ENCODE data around the gene SVOP.
"Not testable (repeated sequence)": the region's sequence is repeated elsewhere in the genome, so short reads cannot be mapped to it uniquely, and the experiment has no call there.

Gene SVOP

DNA sequence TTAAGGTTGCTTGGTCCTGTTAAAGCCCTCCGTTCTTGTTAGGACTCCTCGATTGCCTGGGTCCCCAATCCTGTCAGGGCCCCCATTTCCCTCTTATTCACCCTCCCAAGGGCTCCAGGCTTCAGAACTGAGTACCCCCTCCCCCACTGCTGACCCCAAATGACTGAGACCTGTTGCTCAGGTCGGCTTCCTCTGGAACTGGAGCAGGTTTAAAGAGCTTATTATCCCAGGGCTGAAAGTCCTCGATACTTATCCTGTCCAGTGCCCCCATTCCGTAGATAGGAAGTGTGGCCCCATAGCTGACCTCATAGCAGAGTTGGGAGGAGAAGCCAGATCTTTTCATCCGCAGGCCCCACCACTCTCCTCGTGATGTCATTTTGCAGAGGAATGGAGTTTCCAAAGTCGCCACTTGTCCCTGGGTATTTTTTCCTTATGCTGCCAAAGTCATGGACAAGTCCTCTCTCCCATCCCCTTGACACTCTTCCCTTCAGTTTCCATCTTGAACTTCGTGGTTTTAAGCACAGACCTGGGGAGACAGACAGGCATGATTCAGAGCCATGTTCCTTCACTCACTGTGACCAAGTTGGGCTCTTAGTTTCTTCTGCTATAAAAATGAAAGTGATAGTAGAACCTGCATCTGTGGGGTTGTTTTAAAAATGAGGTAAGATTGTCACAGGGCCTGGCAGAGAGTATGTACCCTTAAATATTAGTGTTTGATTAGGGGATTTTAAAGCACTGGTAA, 32.7 kb upstream of the SVOP start:
- Histone ChIP-seq H3K4me3 (ENCODE audit: low read depth in 1 of 2, low read length in 2 of 2) (peak overlapping the region; percentile 55 to 89; a peak in 3 of 4 replicates), H3K36me3 (ENCODE audit: insufficient read depth, low read length) (peaks cover 12% of the 10 kb centered on the region), H3K4me2 (ENCODE audit: insufficient read depth, low read length) (peak overlapping the region; percentile 87), H3K27ac (ENCODE audit: low read length) (peak overlapping the region; percentile 80), H3K9me3 (ENCODE audit: insufficient read depth, low read length, severe bottlenecking) (no peaks in the 10 kb centered on the region), H3K9ac (ENCODE audit: low read depth, low read length) (peak overlapping the region; percentile 83), H3K79me2 (ENCODE audit: insufficient read depth, low read length) (peaks cover 15% of the 10 kb centered on the region), H3K4me1 (ENCODE audit: insufficient read depth, low read length) (peaks cover 23% of the 10 kb centered on the region), H3K27me3 (ENCODE audit: insufficient read depth, low read length, poor library complexity) (no peaks in the 10 kb centered on the region), H2AFZ (ENCODE audit: low read depth, low read length) (peak overlapping the region; percentile 100), H4K20me1 (ENCODE audit: insufficient read depth, low read length) (no peaks in the 10 kb centered on the region)
- no peak for TF ChIP-seq EZH2 (IDR thresholded peaks at IDR 0.05; ENCODE audit: borderline replicate concordance, low read depth, low read length, severe bottlenecking)
- TF ChIP-seq CTCF (IDR thresholded peaks at IDR 0.05; ENCODE audit: borderline replicate concordance, extremely low read depth, low read length, poor library complexity, severe bottlenecking), result no peak
- DNase-seq, result peak; percentile 8
- peak; percentile 63 for ATAC-seq (ENCODE audit: insufficient read depth, low read depth)

- Histone ChIP-seq H4K20me1 (ENCODE audit: insufficient read depth, low read length) (no peaks in the 10 kb centered on the region), H3K9me3 (ENCODE audit: insufficient read depth, low read length, severe bottlenecking) (no peaks in the 10 kb centered on the region), H3K9ac (ENCODE audit: low read depth, low read length) (peak within 1 kb of the TSS; percentile 83), H3K27me3 (ENCODE audit: insufficient read depth, low read length, poor library complexity) (no peaks in the 10 kb centered on the region), H3K36me3 (ENCODE audit: insufficient read depth, low read length) (peaks cover 3% of the 10 kb centered on the region), H3K4me2 (ENCODE audit: insufficient read depth, low read length) (peak within 1 kb of the TSS; percentile 87), H3K4me3 (ENCODE audit: low read depth in 1 of 2, low read length in 2 of 2) (peak within 1 kb of the TSS; percentile 55 to 89), H3K27ac (ENCODE audit: low read length) (peak within 1 kb of the TSS; percentile 80), H3K4me1 (ENCODE audit: insufficient read depth, low read length) (peaks cover 23% of the 10 kb centered on the region), H3K79me2 (ENCODE audit: insufficient read depth, low read length) (peaks cover 15% of the 10 kb centered on the region), H2AFZ (ENCODE audit: low read depth, low read length) (peak within 1 kb of the TSS; percentile 100)
- ATAC-seq (ENCODE audit: insufficient read depth, low read depth) (peak; percentile 89), DNase-seq (peak; percentile 82)
- no peak for TF ChIP-seq EZH2 (IDR thresholded peaks at IDR 0.05; ENCODE audit: borderline replicate concordance, low read depth, low read length, severe bottlenecking)
- TF ChIP-seq CTCF (IDR thresholded peaks at IDR 0.05; ENCODE audit: borderline replicate concordance, extremely low read depth, low read length, poor library complexity, severe bottlenecking), result no peak
Measured at GRCh38 chr12:109052414-109053323, 31.8 kb upstream of the SVOP start, which contains the start of gene USP30. Gene USP30 (plus strand): TSS chr12:109052576. CDS start chr12:109052679, 103 bp downstream.

DNA sequence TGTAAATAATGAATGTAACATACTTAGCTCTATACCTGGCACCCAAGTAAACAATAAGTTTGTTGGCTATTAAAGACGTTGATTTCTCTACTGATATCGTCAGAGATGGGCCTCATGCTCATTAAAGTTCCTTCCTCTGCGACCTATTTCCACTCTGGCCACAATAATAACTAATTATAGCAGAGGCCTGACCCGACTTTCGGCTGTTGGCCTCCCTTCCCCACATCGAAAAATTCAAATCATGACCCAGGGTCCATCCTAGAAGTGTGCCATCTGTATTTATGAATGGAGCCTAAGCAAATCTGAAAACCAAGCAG, 31.2 kb upstream of the SVOP start:
- peak overlapping the region; percentile 87 for H3K4me2 ChIP-seq (ENCODE audit: insufficient read depth, low read length)
- H4K20me1 ChIP-seq (ENCODE audit: insufficient read depth, low read length), result no peaks in the 10 kb centered on the region
- DNase-seq, result no peak
- peak overlapping the region; percentile 100 for H2AFZ ChIP-seq (ENCODE audit: low read depth, low read length)
- H3K36me3 ChIP-seq (ENCODE audit: insufficient read depth, low read length), result no peaks in the 10 kb centered on the region; the same call in 1 of the 2 replicates
- peaks cover 23% of the 10 kb centered on the region for H3K4me1 ChIP-seq (ENCODE audit: insufficient read depth, low read length)
- H3K27me3 ChIP-seq (ENCODE audit: insufficient read depth, low read length, poor library complexity), result no peaks in the 10 kb centered on the region
- H3K9ac ChIP-seq (ENCODE audit: low read depth, low read length), result peak overlapping the region; percentile 83
- no peaks in the 10 kb centered on the region for H3K9me3 ChIP-seq (ENCODE audit: insufficient read depth, low read length, severe bottlenecking)
- peak overlapping the region; percentile 80 for H3K27ac ChIP-seq (ENCODE audit: low read length)
- H3K79me2 ChIP-seq (ENCODE audit: insufficient read depth, low read length), result peaks cover 15% of the 10 kb centered on the region
- TF ChIP-seq EZH2 (IDR thresholded peaks at IDR 0.05; ENCODE audit: borderline replicate concordance, low read depth, low read length, severe bottlenecking), result no peak
- no peak for TF ChIP-seq CTCF (IDR thresholded peaks at IDR 0.05; ENCODE audit: borderline replicate concordance, extremely low read depth, low read length, poor library complexity, severe bottlenecking)
- H3K4me3 ChIP-seq (ENCODE audit: low read depth in 1 of 2, low read length in 2 of 2), result peak overlapping the region; percentile 55 to 89
- no peak for ATAC-seq (ENCODE audit: insufficient read depth, low read depth)

GRCh38 chr12:109049794-109050193, 28.9 kb upstream of the SVOP start:
- not testable (repeated sequence) for H3K27ac ChIP-seq (ENCODE audit: low read length); H3K27me3 ChIP-seq (ENCODE audit: insufficient read depth, low read length, poor library complexity); H3K36me3 ChIP-seq (ENCODE audit: insufficient read depth, low read length); H3K9me3 ChIP-seq (ENCODE audit: insufficient read depth, low read length, severe bottlenecking); ATAC-seq (ENCODE audit: insufficient read depth, low read depth); H2AFZ ChIP-seq (ENCODE audit: low read depth, low read length); DNase-seq; H3K4me3 ChIP-seq (ENCODE audit: low read depth in 1 of 2, low read length in 2 of 2); H3K4me2 ChIP-seq (ENCODE audit: insufficient read depth, low read length); H4K20me1 ChIP-seq (ENCODE audit: insufficient read depth, low read length); H3K9ac ChIP-seq (ENCODE audit: low read depth, low read length)
- Histone ChIP-seq H3K79me2 (ENCODE audit: insufficient read depth, low read length) (peaks cover 15% of the 10 kb centered on the region), H3K4me1 (ENCODE audit: insufficient read depth, low read length) (peaks cover 23% of the 10 kb centered on the region)

GRCh38 chr12:109048706-109049105, 27.8 kb upstream of the SVOP start:
- peaks cover 14% of the 10 kb centered on the region for H3K4me1 ChIP-seq (ENCODE audit: insufficient read depth, low read length)
- not testable (repeated sequence) for H3K27ac ChIP-seq (ENCODE audit: low read length); H3K9ac ChIP-seq (ENCODE audit: low read depth, low read length); H3K36me3 ChIP-seq (ENCODE audit: insufficient read depth, low read length); DNase-seq; H2AFZ ChIP-seq (ENCODE audit: low read depth, low read length); H3K27me3 ChIP-seq (ENCODE audit: insufficient read depth, low read length, poor library complexity); ATAC-seq (ENCODE audit: insufficient read depth, low read depth); H3K9me3 ChIP-seq (ENCODE audit: insufficient read depth, low read length, severe bottlenecking); H4K20me1 ChIP-seq (ENCODE audit: insufficient read depth, low read length); H3K4me3 ChIP-seq (ENCODE audit: low read depth in 1 of 2, low read length in 2 of 2); H3K4me2 ChIP-seq (ENCODE audit: insufficient read depth, low read length)
- H3K79me2 ChIP-seq (ENCODE audit: insufficient read depth, low read length), result peaks cover 12% of the 10 kb centered on the region

Data from DND-41 (cell line).